SK-N-SH (cell line): ENCODE results near the gene POU6F2. TPM values are rescaled to one million over a fixed set of nuclear protein-coding genes. Genes with fewer than 3 reads are reported as not detected.

Experiments used
- CTCF ChIA-PET: fragments of 300-600, 350-600 bp; formaldehyde crosslinking; extraction: SDS; loops from one replicate; lab custom pipeline; 2021; lab: Yijun Ruan, JAX
- POLR2A ChIA-PET: fragments of 350-600 bp; sonication (Branson Sonifier 250); formaldehyde crosslinking; extraction: SDS; loops from one replicate; lab custom pipeline; 2020; ENCODE audit warnings: antibody characterized with exemption, inconsistent platforms; lab: Yijun Ruan, JAX
- DNase-seq: peaks from one replicate; pipeline ENCODE4 v3.0.0; 2012
- H2AFZ ChIP-seq: fragments of 200-600 bp; sonication (generic); 2 replicates; pipeline ENCODE4 v1.8.1; 2016; ENCODE audit warnings: antibody characterized with exemption, mild to moderate bottlenecking, low read depth
- H3F3A ChIP-seq: fragments of 200-600 bp; sonication (generic); replicated peaks from 2 replicates; pipeline ENCODE3; 2016; ENCODE audit warnings: antibody characterized with exemption, mild to moderate bottlenecking; ENCODE audit not compliant: insufficient read depth
- H3K27ac ChIP-seq, 2 experiments: fragments of 200-500 bp in 1 of 2; fragments of 200-600 bp in 1 of 2; sonication (Bioruptor generic) in 1 of 2; sonication (generic), shearing (Covaris generic) in 1 of 2; 2 replicates each; pipeline versions ENCODE4 v1.5.1 to v1.6.1; 2014 to 2016; ENCODE audit warnings: low read depth in 2 of 2, inconsistent platforms in 1 of 2, low read length in 1 of 2, mild to moderate bottlenecking in 1 of 2, mixed read lengths in 1 of 2
- H3K27me3 ChIP-seq: fragments of 200-600 bp; sonication (generic), shearing (Covaris generic); 2 replicates; pipeline ENCODE4 v1.6.1; 2016; ENCODE audit warnings: mixed run types; ENCODE audit not compliant: insufficient read depth
- H3K36me3 ChIP-seq, 2 experiments: fragments of 200-500 bp in 1 of 2; fragments of 200-600 bp in 1 of 2; sonication (Bioruptor generic) in 1 of 2; sonication (generic) in 1 of 2; replicated peaks in 1 of 2; 2 replicates each; pipeline versions ENCODE3 to v1.5.1; 2014 to 2016; ENCODE audit warnings: low read length in 1 of 2, mild to moderate bottlenecking in 1 of 2; ENCODE audit not compliant: insufficient read depth in 2 of 2, control insufficient read depth in 1 of 2
- H3K4me1 ChIP-seq, 2 experiments: fragments of 200-500 bp in 1 of 2; fragments of 200-600 bp in 1 of 2; sonication (Bioruptor generic) in 1 of 2; sonication (generic), shearing (Covaris generic) in 1 of 2; 2 replicates each; pipeline versions ENCODE4 v1.5.1 to v1.6.1; 2014 to 2016; ENCODE audit warnings: low read depth in 1 of 2, low read length in 1 of 2, mixed run types in 1 of 2; ENCODE audit not compliant: insufficient read depth in 2 of 2, control insufficient read depth in 1 of 2
- H3K4me2 ChIP-seq: fragments of 200-600 bp; sonication (generic), shearing (Covaris generic); 2 replicates; pipeline ENCODE4 v1.6.1; 2017; ENCODE audit warnings: mixed run types
- H3K4me3 ChIP-seq, 2 experiments: fragments of 200-500 bp in 1 of 2; fragments of 200-600 bp in 1 of 2; sonication (Bioruptor generic) in 1 of 2; sonication (generic), shearing (Covaris generic) in 1 of 2; 2 replicates each; pipeline versions ENCODE4 v1.5.1 to v1.8.1; 2014 to 2016; ENCODE audit warnings: low read depth in 2 of 2, inconsistent platforms in 1 of 2, low read length in 1 of 2, mild to moderate bottlenecking in 1 of 2, mixed read lengths in 1 of 2, moderate library complexity in 1 of 2
- H3K79me2 ChIP-seq: fragments of 200-600 bp; sonication (generic); 2 replicates; pipeline ENCODE4 v1.8.1; 2017; ENCODE audit warnings: mild to moderate bottlenecking; ENCODE audit not compliant: insufficient read depth
- H3K9ac ChIP-seq: fragments of 200-600 bp; sonication (generic); 2 replicates; pipeline ENCODE4 v1.6.1; 2017; ENCODE audit warnings: mixed run types
- H3K9me2 ChIP-seq: fragments of 200-600 bp; sonication (generic); 2 replicates; pipeline ENCODE4 v1.6.1; 2017; ENCODE audit warnings: mixed run types
- H3K9me3 ChIP-seq: fragments of 200-600 bp; sonication (generic); 2 replicates; pipeline ENCODE4 v1.6.1; 2017; ENCODE audit warnings: mixed run types, mild to moderate bottlenecking, moderate library complexity
- H4K20me1 ChIP-seq: fragments of 200-600 bp; sonication (generic); 2 replicates; pipeline ENCODE4 v1.6.1; 2017; ENCODE audit warnings: mild to moderate bottlenecking, mixed run types; ENCODE audit not compliant: insufficient read depth
- ELF1 ChIP-seq: IDR thresholded peaks from 2 replicates; pipeline ENCODE4 v1.4.0; 2012
- NFIC ChIP-seq: IDR thresholded peaks from 2 replicates; pipeline ENCODE4 v1.4.0; 2012; ENCODE audit warnings: borderline replicate concordance
- PBX3 ChIP-seq: IDR thresholded peaks from 2 replicates; pipeline ENCODE4; 2012
- RCOR1 ChIP-seq: fragments of 150-350 bp; IDR thresholded peaks from 2 replicates; pipeline ENCODE4 v1.6.1; 2017; ENCODE audit warnings: antibody characterized with exemption, low read length
- RFX5 ChIP-seq: IDR thresholded peaks from 2 replicates; pipeline ENCODE4 v1.6.1; 2012; ENCODE audit warnings: mild to moderate bottlenecking, improper control_type of control experiment, low read length
- TAF1 ChIP-seq: IDR thresholded peaks from 2 replicates; pipeline ENCODE4 v1.6.1; 2012; ENCODE audit warnings: low read depth, mild to moderate bottlenecking, low read length, moderate library complexity, borderline replicate concordance
- USF1 ChIP-seq: IDR thresholded peaks from 2 replicates; pipeline ENCODE4 v1.4.0; 2012; ENCODE audit warnings: low read depth, borderline replicate concordance
- YY1 ChIP-seq: IDR thresholded peaks from 2 replicates; pipeline ENCODE4 v1.4.0; 2012; ENCODE audit warnings: low read depth, mild to moderate bottlenecking
- WGBS: methylation state at CpG from one replicate; pipeline ENCODE4 v1.1.6; 2017; ENCODE audit warnings: low lambda C conversion rate; 5-methylcytosine and 5-hydroxymethylcytosine counted together
- polyA plus RNA-seq, 3 experiments: library from polyadenylated mRNA; depleted of rRNA; stranded (reverse); fragments of >200 nt; gene quantifications; 2 replicates each; pipeline ENCODE4 v1.2.3, GENCODE V29; 2012
- small RNA-seq, 7 experiments: library from RNA; depleted of rRNA; stranded (forward); fragments of <200 nt; gene quantifications; one replicate each; pipeline ENCODE3, GENCODE V24; 2012

The POU6F2 gene
- polyA plus RNA-seq, 1 of the 3 experiments (the other 2 are of a cell fraction) = under 0.01 TPM

GRCh38 chr7:39517240-39517639 lies 539.5 kb downstream of the POU6F2 start:
- TF ChIP-seq NFIC = no peak
- TF ChIP-seq TAF1 = no peak
- TF ChIP-seq ELF1 = no peak
- TF ChIP-seq RFX5 = no peak
- no peak for TF ChIP-seq RCOR1
- TF ChIP-seq YY1 = no peak
- TF ChIP-seq PBX3 = no peak
- TF ChIP-seq USF1 = no peak
- H3K4me2 ChIP-seq = no peak overlapping the region
- no peak overlapping the region for H2AFZ ChIP-seq
- WGBS = 53% methylated on average over 3 of the region's 3 CpGs
- H3K9me3 ChIP-seq = no peaks in the 10 kb centered on the region
- H3K79me2 ChIP-seq = no peaks in the 10 kb centered on the region
- no peak overlapping the region for H3K27ac ChIP-seq
- H3K4me1 ChIP-seq = no peaks in the 10 kb centered on the region
- peaks cover 4% of the 10 kb centered on the region for H3F3A ChIP-seq
- H3K4me3 ChIP-seq = no peak overlapping the region
- H3K27me3 ChIP-seq = no peaks in the 10 kb centered on the region
- H3K9me2 ChIP-seq = no peaks in the 10 kb centered on the region
- no peaks in the 10 kb centered on the region for H3K36me3 ChIP-seq
- ChIA-PET CTCF (no interaction called here), POLR2A (no interaction called here)
- no peak for DNase-seq
- no peaks in the 10 kb centered on the region for H4K20me1 ChIP-seq
- H3K9ac ChIP-seq = no peak overlapping the region

Small RNA genes within 50 kb of the gene (small RNA-seq; reads per million reads assigned to genes)
- gene SNORA20B = 0 to 6.7 (median 1.1) reads per million in 7 experiments

Other genes starting within 250 kb of the POU6F2 start
- gene VPS41, start 68.7 kb upstream of the POU6F2 start, polyA plus RNA-seq (2012; rRNA removed) = 20.4 and 28.7 TPM in 2 replicates